SK-N-SH (cell line): ENCODE data around the gene CCDC122. TPM values are rescaled to one million over a fixed set of nuclear protein-coding genes. Genes with fewer than 3 reads are reported as not detected.

ENCODE experiments used
- CTCF ChIA-PET: fragments of 300-600, 350-600 bp; formaldehyde crosslinking; extraction: SDS; loops from one replicate; lab custom pipeline; 2021; lab: Yijun Ruan, JAX
- POLR2A ChIA-PET: fragments of 350-600 bp; sonication (Branson Sonifier 250); formaldehyde crosslinking; extraction: SDS; loops from one replicate; lab custom pipeline; 2020; ENCODE audit warnings: antibody characterized with exemption, inconsistent platforms; lab: Yijun Ruan, JAX
- DNase-seq: peaks from one replicate; pipeline ENCODE4 v3.0.0; 2012
- H2AFZ ChIP-seq: fragments of 200-600 bp; sonication (generic); 2 replicates; pipeline ENCODE4 v1.8.1; 2016; ENCODE audit warnings: antibody characterized with exemption, mild to moderate bottlenecking, low read depth
- H3F3A ChIP-seq: fragments of 200-600 bp; sonication (generic); replicated peaks from 2 replicates; pipeline ENCODE3; 2016; ENCODE audit warnings: antibody characterized with exemption, mild to moderate bottlenecking; ENCODE audit not compliant: insufficient read depth
- H3K27ac ChIP-seq, 2 experiments: fragments of 200-500 bp in 1 of 2; fragments of 200-600 bp in 1 of 2; sonication (Bioruptor generic) in 1 of 2; sonication (generic), shearing (Covaris generic) in 1 of 2; 2 replicates each; pipeline versions ENCODE4 v1.5.1 to v1.6.1; 2014 to 2016; ENCODE audit warnings: low read depth in 2 of 2, inconsistent platforms in 1 of 2, low read length in 1 of 2, mild to moderate bottlenecking in 1 of 2, mixed read lengths in 1 of 2
- H3K27me3 ChIP-seq: fragments of 200-600 bp; sonication (generic), shearing (Covaris generic); 2 replicates; pipeline ENCODE4 v1.6.1; 2016; ENCODE audit warnings: mixed run types; ENCODE audit not compliant: insufficient read depth
- H3K36me3 ChIP-seq, 2 experiments: fragments of 200-500 bp in 1 of 2; fragments of 200-600 bp in 1 of 2; sonication (Bioruptor generic) in 1 of 2; sonication (generic) in 1 of 2; replicated peaks in 1 of 2; 2 replicates each; pipeline versions ENCODE3 to v1.5.1; 2014 to 2016; ENCODE audit warnings: low read length in 1 of 2, mild to moderate bottlenecking in 1 of 2; ENCODE audit not compliant: insufficient read depth in 2 of 2, control insufficient read depth in 1 of 2
- H3K4me1 ChIP-seq, 2 experiments: fragments of 200-500 bp in 1 of 2; fragments of 200-600 bp in 1 of 2; sonication (Bioruptor generic) in 1 of 2; sonication (generic), shearing (Covaris generic) in 1 of 2; 2 replicates each; pipeline versions ENCODE4 v1.5.1 to v1.6.1; 2014 to 2016; ENCODE audit warnings: low read depth in 1 of 2, low read length in 1 of 2, mixed run types in 1 of 2; ENCODE audit not compliant: insufficient read depth in 2 of 2, control insufficient read depth in 1 of 2
- H3K4me2 ChIP-seq: fragments of 200-600 bp; sonication (generic), shearing (Covaris generic); 2 replicates; pipeline ENCODE4 v1.6.1; 2017; ENCODE audit warnings: mixed run types
- H3K4me3 ChIP-seq, 2 experiments: fragments of 200-500 bp in 1 of 2; fragments of 200-600 bp in 1 of 2; sonication (Bioruptor generic) in 1 of 2; sonication (generic), shearing (Covaris generic) in 1 of 2; 2 replicates each; pipeline versions ENCODE4 v1.5.1 to v1.8.1; 2014 to 2016; ENCODE audit warnings: low read depth in 2 of 2, inconsistent platforms in 1 of 2, low read length in 1 of 2, mild to moderate bottlenecking in 1 of 2, mixed read lengths in 1 of 2, moderate library complexity in 1 of 2
- H3K79me2 ChIP-seq: fragments of 200-600 bp; sonication (generic); 2 replicates; pipeline ENCODE4 v1.8.1; 2017; ENCODE audit warnings: mild to moderate bottlenecking; ENCODE audit not compliant: insufficient read depth
- H3K9ac ChIP-seq: fragments of 200-600 bp; sonication (generic); 2 replicates; pipeline ENCODE4 v1.6.1; 2017; ENCODE audit warnings: mixed run types
- H3K9me2 ChIP-seq: fragments of 200-600 bp; sonication (generic); 2 replicates; pipeline ENCODE4 v1.6.1; 2017; ENCODE audit warnings: mixed run types
- H3K9me3 ChIP-seq: fragments of 200-600 bp; sonication (generic); 2 replicates; pipeline ENCODE4 v1.6.1; 2017; ENCODE audit warnings: mixed run types, mild to moderate bottlenecking, moderate library complexity
- H4K20me1 ChIP-seq: fragments of 200-600 bp; sonication (generic); 2 replicates; pipeline ENCODE4 v1.6.1; 2017; ENCODE audit warnings: mild to moderate bottlenecking, mixed run types; ENCODE audit not compliant: insufficient read depth
- CHD2 ChIP-seq: fragments of 150-350 bp; IDR thresholded peaks from 2 replicates; pipeline ENCODE4 v1.6.1; 2018; ENCODE audit warnings: low read length; ENCODE audit not compliant: partially characterized antibody
- ELF1 ChIP-seq: IDR thresholded peaks from 2 replicates; pipeline ENCODE4 v1.4.0; 2012
- GATA2 ChIP-seq: sonication (generic); formaldehyde crosslinking; IDR thresholded peaks from 2 replicates; pipeline ENCODE4 v1.5.0; 2020; ENCODE audit warnings: mild to moderate bottlenecking, missing genetic modification reagents
- IRF3 ChIP-seq: fragments of 150-350 bp; IDR thresholded peaks from 2 replicates; pipeline ENCODE4 v1.6.1; 2016; ENCODE audit warnings: mild to moderate bottlenecking, low read depth, low read length
- MAX ChIP-seq: IDR thresholded peaks from 2 replicates; pipeline ENCODE4 v1.4.0; 2012; ENCODE audit warnings: low read depth
- MXI1 ChIP-seq: IDR thresholded peaks from 2 replicates; pipeline ENCODE4 v1.6.1; 2012; ENCODE audit warnings: mild to moderate bottlenecking, low read depth, low read length, improper control_type of control experiment
- POLR2AphosphoS5 ChIP-seq: IDR thresholded peaks from 2 replicates; pipeline ENCODE4 v1.6.1; 2012; ENCODE audit warnings: low read depth, low read length
- REST ChIP-seq: IDR thresholded peaks from 2 replicates; pipeline ENCODE4 v1.6.1; 2012; ENCODE audit warnings: mild to moderate bottlenecking, low read depth, low read length, moderate library complexity
- RFX5 ChIP-seq: IDR thresholded peaks from 2 replicates; pipeline ENCODE4 v1.6.1; 2012; ENCODE audit warnings: mild to moderate bottlenecking, improper control_type of control experiment, low read length
- RXRA ChIP-seq: IDR thresholded peaks from 2 replicates; pipeline ENCODE4 v1.4.0; 2012; ENCODE audit warnings: low read depth, mild to moderate bottlenecking, borderline replicate concordance
- SIN3A ChIP-seq: IDR thresholded peaks from 2 replicates; pipeline ENCODE4 v1.6.1; 2012; ENCODE audit warnings: low read depth, mild to moderate bottlenecking, low read length, moderate library complexity, borderline replicate concordance
- TCF12 ChIP-seq: IDR thresholded peaks from 2 replicates; pipeline ENCODE4 v1.4.0; 2012
- USF1 ChIP-seq: IDR thresholded peaks from 2 replicates; pipeline ENCODE4 v1.4.0; 2012; ENCODE audit warnings: low read depth, borderline replicate concordance
- YY1 ChIP-seq: IDR thresholded peaks from 2 replicates; pipeline ENCODE4 v1.4.0; 2012; ENCODE audit warnings: low read depth, mild to moderate bottlenecking
- ZBTB33 ChIP-seq: IDR thresholded peaks from 2 replicates; pipeline ENCODE4 v1.4.0; 2012; ENCODE audit warnings: low read depth, borderline replicate concordance
- WGBS: methylation state at CpG from one replicate; pipeline ENCODE4 v1.1.6; 2017; ENCODE audit warnings: low lambda C conversion rate; 5-methylcytosine and 5-hydroxymethylcytosine counted together
- polyA plus RNA-seq, 3 experiments: library from polyadenylated mRNA; depleted of rRNA; stranded (reverse); fragments of >200 nt; gene quantifications; 2 replicates each; pipeline ENCODE4 v1.2.3, GENCODE V29; 2012

The CCDC122 gene
- polyA plus RNA-seq (2012; rRNA removed) = 1.0 and 1.4 TPM in 2 replicates
- 1.6 and 2.7 TPM in 2 replicates for polyA plus RNA-seq (2012; cell fraction: cytosol; rRNA removed)
- 2.4 and 8.7 TPM in 2 replicates for polyA plus RNA-seq (2012; cell fraction: nucleus; rRNA removed)

GRCh38 chr13:43878892-43879754, at the start of gene CCDC122:
TSS of gene CCDC122 (minus strand) at chr13:43879740. CDS start at chr13:43869376, 10,364 bp downstream.
- H3K27me3 ChIP-seq = no peaks in the 10 kb centered on the region
- 0% methylated on average over 14 of the region's 78 CpGs for WGBS
- H3K27ac ChIP-seq = peak within 1 kb of the TSS; percentile 80 to 86
- CTCF ChIA-PET = interaction anchor here (0.7 to 1.9 kb wide), 3 partner anchors 74 to 909 kb away, joined by 4 to 8 read pairs (median 6); no protein-coding TSS in a partner anchor
- peak within 1 kb of the TSS; percentile 89 for H3K9ac ChIP-seq
- peak within 1 kb of the TSS; percentile 93 for H3K4me2 ChIP-seq
- H4K20me1 ChIP-seq = no peaks in the 10 kb centered on the region
- H3K4me3 ChIP-seq = peak within 1 kb of the TSS; percentile 71 to 86
- no peaks in the 10 kb centered on the region for H3K9me2 ChIP-seq
- peaks cover 0 to 12% of the 10 kb centered on the region in 2 experiments; a peak in 3 of 4 replicates for H3K4me1 ChIP-seq
- TF ChIP-seq IRF3 (no peak), USF1 (no peak), POLR2AphosphoS5 (peak; percentile 41; the same call in 1 of the 2 replicates), RXRA (no peak), SIN3A (0 out of 2 replicates have a peak, but pooled peaks have one; percentile 18), MAX (peak; percentile 92), ZBTB33 (peak; percentile 88), YY1 (no peak; the same call in 1 of the 2 replicates), GATA2 (CRISPR knock-in tag) (peak; percentile 76), MXI1 (peak; percentile 19; the same call in 1 of the 2 replicates), CHD2 (peak; percentile 92), REST (no peak; the same call in 1 of the 2 replicates), RFX5 (no peak), ELF1 (peak; percentile 80), TCF12 (0 out of 2 replicates have a peak, but pooled peaks have one; percentile 3)
- peaks cover 0 to 14% of the 10 kb centered on the region in 2 experiments for H3K36me3 ChIP-seq
- DNase-seq = peak; percentile 92
- H3K79me2 ChIP-seq = peaks cover 20% of the 10 kb centered on the region
- H3F3A ChIP-seq = peaks cover 20% of the 10 kb centered on the region
- no peaks in the 10 kb centered on the region for H3K9me3 ChIP-seq
- POLR2A ChIA-PET = interaction anchor here (0.9 to 1.7 kb wide), 4 partner anchors 18 to 865 kb away, joined by 3 to 6 read pairs (median 4); no protein-coding TSS in a partner anchor
- H2AFZ ChIP-seq = peak within 1 kb of the TSS; percentile 80
